Amniotic epithelial cell (primary cell): ENCODE measurements around the gene FAM149B1.
"Not testable (repeated sequence)": the region's sequence is repeated elsewhere in the genome, so short reads cannot be mapped to it uniquely, and the experiment has no call there.

Experiments used
- DNase-seq: peaks from one replicate; pipeline ENCODE4 v3.0.0-alpha.2; 2010; ENCODE audit warnings: low read depth

Gene FAM149B1

DNA sequence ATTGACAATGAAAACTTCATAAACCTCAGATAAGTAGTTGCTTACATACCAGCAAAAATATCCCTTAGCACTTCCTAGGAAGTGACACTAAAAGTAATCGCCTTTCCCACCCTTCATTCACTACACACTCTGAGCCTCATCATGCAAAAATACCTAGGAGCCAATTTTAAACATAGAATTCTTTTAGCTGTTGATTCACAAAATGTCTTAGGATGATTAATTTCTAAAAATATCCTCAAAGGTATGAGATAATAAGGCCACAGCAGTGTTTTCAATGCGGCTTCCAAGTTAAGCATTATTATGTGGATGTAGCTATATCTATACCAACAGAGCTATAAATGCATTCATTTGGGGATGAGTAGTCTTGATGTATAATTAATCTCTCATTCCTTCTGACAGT is 66.0 kb downstream of the FAM149B1 start:
- no peak for DNase-seq

- DNase-seq, result no peak
These were observed 66.8 kb downstream of the FAM149B1 start for GRCh38 chr10:73234695-73235094.

GRCh38 chr10:73238990-73239566 is 71.2 kb downstream of the FAM149B1 start:
- no peak for DNase-seq

- DNase-seq, result no peak
These were observed 72.0 kb downstream of the FAM149B1 start for GRCh38 chr10:73239908-73240307.

GRCh38 chr10:73244866-73245477 is 77.1 kb downstream of the FAM149B1 start:
- DNase-seq, result peak; percentile 66

DNA sequence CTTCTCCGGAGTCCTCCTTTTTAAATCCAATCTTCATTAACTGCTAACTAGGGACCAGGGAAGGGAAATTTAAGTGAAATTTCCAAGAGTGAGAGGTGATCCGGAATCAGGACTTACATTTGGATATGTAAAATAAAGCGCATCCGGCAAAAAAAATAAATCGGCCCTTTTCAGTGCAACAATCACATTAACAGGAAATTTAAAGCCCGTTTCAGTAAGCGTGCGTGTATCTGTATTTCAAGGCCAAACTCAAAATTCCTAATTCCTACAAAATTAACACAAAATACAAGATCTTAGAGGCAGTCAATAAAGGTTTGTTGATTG is 78.4 kb downstream of the FAM149B1 start:
- DNase-seq, result no peak

DNA sequence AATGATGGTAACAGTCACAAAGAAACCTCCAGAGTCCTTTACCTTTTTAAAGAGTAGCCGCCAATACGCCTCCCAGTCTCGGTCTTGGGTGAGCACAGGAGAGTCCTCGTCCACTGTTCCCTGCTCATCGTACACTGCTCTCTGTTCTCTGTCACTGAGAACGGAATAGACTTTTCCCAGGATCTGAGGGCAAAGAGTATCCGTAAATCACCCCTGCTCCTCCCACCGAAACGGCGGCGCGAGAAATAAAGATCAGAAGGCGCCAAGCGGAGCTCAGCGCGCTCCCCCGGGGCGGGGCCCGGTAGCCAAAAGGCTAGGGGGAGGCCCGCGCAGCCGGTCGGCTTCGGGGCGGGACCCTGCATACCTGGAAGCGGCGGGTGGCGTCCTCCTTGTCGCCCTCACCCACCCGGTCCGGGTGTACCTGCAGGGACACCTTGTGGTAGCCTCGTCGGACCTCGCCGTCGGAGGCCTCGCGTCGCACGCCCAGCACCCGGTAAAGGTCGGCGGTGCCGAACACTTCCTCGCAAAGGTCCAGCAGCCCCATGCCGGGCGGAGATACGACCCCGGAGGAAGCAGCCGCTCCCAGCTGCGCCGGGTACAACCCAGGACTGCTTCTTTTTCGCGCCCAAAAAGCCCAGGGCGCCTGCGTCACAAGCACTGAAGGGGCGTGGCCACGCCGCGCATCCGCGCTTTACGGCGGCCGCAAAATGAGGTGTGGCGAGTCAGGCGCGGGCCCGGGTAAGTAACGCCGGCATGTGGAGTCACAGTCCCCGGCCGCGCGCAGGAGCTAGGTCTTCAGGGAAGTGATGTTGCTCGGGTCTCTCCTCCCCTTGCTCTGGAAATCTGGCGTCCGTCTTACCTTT is 79.0 kb downstream of the FAM149B1 start, which contains the start of gene DNAJC9:
Gene DNAJC9 (minus strand): TSS at position 610 of the 863 bp plus-strand sequence. CDS start 66 bp downstream, at position 544.
- DNase-seq, result peak; percentile 84

DNA sequence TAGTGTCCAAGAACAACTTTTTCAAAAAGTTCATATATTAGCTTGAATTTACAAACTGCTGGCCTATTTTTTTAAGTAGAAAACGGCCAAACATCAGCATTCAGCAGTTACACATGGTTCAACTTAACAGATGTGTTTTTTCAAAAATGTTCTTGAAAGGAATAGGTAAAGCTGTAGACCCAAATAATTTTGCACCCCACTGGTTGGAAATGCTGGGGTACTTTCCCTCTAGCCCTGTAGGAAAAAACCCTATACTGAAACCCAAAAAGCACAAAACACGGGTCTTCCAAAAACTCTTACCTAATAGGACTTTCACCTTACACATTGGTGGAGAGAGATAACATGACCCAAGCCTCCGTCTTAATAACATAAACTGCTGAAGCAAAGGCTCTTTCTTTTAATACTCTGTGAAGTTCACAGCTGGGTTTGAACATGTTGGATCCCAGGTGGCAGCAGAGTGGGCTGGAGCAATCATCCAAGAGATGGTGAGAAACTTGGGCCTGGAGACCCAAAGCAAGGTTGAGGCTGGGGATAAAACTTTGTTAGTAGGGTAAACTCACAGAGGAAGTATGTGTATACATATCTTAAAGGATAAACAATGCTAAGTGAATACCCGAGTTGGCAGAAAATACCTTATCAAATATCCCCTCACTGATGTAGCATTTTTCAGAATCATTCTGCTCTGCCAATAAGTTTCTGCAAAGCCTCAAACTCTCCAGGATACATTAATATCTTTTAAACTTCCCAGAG is 79.8 kb downstream of the FAM149B1 start:
- DNase-seq, result no peak

- DNase-seq, result peak; percentile 27
These were observed 80.4 kb downstream of the FAM149B1 start for GRCh38 chr10:73248259-73248724.

GRCh38 chr10:73251683-73252444 is 83.9 kb downstream of the FAM149B1 start:
- DNase-seq, result no peak

DNA sequence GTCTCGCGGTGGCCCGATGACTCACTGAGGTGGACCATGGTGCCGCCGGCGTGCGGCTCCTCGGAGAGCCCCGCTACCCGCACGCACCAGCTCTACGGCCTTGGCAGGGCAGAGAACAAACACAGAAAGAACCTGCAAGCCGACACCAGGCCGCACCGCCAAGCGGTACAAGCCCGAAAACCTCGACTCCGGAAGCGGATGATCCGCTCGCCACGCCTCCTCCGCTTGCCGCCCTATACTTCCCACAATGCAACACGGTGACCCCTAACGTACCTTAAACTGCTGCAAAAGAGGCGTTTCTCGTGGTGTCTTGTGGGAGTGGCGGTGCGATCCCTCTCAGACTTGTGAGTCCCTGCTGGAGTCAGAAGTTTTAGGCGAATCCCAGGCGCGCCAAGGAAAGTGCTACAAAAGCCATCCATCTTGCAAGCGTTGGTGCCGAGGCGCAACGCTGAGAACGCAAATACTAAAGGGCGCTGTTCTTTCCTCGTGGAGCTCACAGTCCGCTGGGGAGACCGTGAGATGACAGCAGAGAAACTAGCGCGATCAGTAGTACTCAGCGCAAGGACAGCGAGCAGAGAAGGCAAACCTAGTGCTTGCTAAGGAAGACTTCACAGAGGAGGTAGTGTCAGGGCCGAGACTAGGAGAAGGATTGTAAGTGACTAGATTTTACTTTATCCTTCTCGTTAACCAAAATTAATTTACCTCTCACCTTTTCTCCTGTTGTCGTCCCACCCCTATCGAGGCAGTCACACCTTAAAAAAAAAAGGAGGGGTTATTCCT is 84.7 kb downstream of the FAM149B1 start, which contains the start of gene MRPS16:
Gene MRPS16 (minus strand): TSS at position 200 of the 780 bp plus-strand sequence. CDS start 162 bp downstream, at position 38.
- peak; percentile 97 for DNase-seq

DNA sequence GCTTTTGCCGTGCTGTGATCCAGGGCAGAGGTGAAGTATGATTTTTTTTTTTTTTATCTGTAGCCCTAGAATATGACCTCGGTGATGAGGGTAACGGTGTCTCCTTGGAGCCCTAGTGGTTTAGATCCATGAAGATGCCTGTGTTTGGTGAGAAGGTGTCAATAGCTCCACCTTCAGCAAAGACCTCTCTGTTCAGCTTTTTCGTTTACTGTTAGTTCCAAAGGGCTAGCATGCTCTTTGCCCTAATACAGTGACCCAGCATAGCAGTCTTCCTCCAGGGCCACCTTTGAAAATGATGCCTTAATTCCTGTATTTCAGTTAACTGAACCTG is 85.3 kb downstream of the FAM149B1 start:
- DNase-seq, result no peak

- not testable (repeated sequence) for DNase-seq
These were observed 90.7 kb downstream of the FAM149B1 start for GRCh38 chr10:73258612-73259011.

- DNase-seq, result no peak
These were observed 93.6 kb downstream of the FAM149B1 start for GRCh38 chr10:73261362-73261995.

DNA sequence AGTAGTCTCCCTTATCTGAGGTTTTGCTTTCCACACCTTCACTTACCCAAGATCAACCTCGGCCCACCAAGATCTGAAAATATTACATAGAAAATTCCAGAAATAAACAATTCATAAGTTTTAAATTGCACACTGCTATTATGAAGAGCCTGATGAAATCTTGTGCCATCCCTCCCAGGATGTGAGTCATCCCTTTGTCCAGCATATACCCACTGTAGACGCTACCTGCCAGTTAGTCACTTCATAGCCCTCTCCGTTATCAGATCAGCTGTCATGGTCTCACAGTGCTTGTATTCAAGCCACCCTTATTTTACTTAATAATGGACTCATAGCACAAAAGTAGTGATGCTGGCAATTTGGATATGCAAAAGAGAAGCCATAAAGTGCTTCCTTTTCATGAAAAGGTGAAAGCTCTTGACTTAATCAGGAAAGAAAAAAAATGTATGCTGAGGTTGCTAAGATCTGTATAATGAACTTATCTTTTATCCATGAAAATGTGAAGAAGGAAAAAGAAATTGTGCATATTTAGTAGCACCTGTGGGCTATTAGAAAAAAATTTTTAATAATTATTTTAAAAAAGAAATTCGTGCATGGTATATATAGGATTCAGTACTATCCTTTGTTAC is 94.3 kb downstream of the FAM149B1 start:
- peak; percentile 90 for DNase-seq

DNA sequence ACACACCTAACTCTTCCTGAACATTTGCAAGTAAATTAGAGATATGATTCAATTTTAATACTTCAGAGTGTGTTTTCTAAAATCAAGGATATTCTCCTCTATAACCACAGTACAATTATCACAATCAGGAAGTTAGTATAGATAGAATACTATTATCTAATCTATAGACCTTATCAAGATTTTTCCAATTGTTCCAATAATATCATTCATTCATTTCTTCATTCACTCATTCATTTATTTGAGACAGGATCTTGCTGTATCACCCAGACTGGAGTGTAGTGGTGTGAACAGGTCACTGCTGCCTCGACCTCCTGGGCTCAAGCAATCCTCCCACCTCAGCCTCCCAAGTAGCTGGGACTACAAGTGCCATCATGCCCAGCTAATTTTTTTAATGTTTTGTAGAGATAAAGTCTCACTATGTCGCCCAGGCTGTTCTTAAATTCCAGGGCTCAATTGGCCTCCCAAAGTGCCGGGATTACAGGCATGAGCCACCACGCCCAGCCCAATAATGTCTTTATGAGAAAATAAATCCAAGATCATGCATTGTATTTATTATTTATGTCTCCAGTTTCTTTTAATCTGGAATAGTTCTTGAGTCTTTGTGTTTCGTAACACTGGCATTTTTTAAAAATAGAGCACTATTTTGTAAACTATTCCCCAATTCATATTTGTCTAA is 95.1 kb downstream of the FAM149B1 start:
- DNase-seq, result no peak

DNA sequence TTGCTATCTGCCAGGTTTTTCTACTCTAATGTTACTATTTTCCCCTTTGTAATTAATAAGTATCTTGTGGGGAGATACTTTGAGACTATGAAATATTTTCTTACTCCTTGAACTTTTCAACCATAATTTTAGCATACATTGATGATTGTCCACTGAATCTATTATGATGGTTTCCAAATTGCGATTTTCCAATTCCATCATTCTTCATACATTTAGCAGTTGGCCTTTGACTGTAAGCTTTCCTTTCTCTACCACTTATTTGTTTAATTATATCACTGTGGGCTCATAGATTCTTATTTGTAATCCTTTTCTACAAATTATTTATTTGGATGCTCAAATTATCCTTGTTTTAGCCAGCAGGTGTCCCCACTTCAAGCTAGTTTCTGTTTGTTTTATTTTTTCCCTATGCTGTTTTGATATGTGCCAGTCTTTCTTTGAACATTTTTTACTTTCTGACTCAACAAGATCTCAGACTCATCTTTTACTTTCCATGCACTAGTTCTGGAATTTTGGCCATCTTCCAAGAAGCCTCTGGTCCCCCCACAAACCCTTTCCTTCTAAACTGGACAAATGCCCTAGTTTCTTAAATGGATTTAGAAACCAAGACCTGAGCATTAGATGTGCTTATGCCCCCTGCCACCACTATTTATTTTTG is 95.9 kb downstream of the FAM149B1 start:
- peak; percentile 57 for DNase-seq

DNA sequence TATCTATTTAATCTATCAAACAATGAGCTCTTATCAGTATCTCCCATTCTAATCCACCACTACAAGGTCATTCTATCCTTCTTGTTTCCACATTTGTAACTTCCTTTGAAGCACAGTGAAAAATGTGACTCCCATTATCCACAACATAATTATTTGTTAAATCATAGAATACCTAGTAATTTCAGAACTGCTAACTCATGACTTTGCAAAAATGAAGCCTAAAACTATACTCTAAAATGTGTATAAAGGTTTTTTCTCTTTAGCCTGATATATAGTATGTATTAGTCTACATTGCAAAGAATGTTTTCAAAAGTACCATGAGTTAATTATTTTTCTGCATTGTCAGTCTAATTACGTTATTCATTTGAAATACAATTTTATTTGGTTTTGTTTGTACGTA is 96.5 kb downstream of the FAM149B1 start:
- no peak for DNase-seq

- no peak for DNase-seq
These were observed 113.2 kb downstream of the FAM149B1 start for GRCh38 chr10:73281097-73281496.
